MCF 10A (cell line): ENCODE results near the gene RUVBL1. TPM values are rescaled to one million over a fixed set of nuclear protein-coding genes. Genes with fewer than 3 reads are reported as not detected.

ENCODE experiments used
- BruUV-seq: library from RNA; stranded (reverse); fragments of 400-500 nt; replicated peaks from 2 replicates; lab custom pipeline; 2021; lab: Mats Ljungman, UMichigan
- CTCF ChIA-PET: fragments of 300-600 bp; sonication (Branson Sonifier 250); formaldehyde crosslinking; extraction: SDS; loops from one replicate; lab custom pipeline; 2021; ENCODE audit warnings: antibody characterized with exemption, inconsistent platforms; lab: Yijun Ruan, JAX
- POLR2A ChIA-PET: fragments of 300-600, 350-650 bp; sonication (Branson Sonifier 250); formaldehyde crosslinking; extraction: SDS; loops from one replicate; lab custom pipeline; 2020; ENCODE audit warnings: antibody characterized with exemption, inconsistent platforms; lab: Yijun Ruan, JAX
- DNase-seq: peaks from one replicate; pipeline ENCODE4 v3.0.0-alpha.2; 2018; ENCODE audit not compliant: unreplicated experiment
- H3K27ac Mint-ChIP-seq: one replicate; pipeline ENCODE4 v1.8.0; 2022; ENCODE audit warnings: mild to moderate bottlenecking, low read depth, mixed read lengths; ENCODE audit not compliant: unreplicated experiment
- H3K27me3 Mint-ChIP-seq: one replicate; pipeline ENCODE4 v1.8.0; 2022; ENCODE audit warnings: mixed read lengths; ENCODE audit not compliant: insufficient read depth, unreplicated experiment
- H3K36me3 Mint-ChIP-seq: one replicate; pipeline ENCODE4 v1.8.0; 2022; ENCODE audit warnings: mild to moderate bottlenecking, moderate library complexity, mixed read lengths; ENCODE audit not compliant: insufficient read depth, unreplicated experiment
- H3K4me1 Mint-ChIP-seq: one replicate; pipeline ENCODE4 v1.8.0; 2022; ENCODE audit warnings: mixed read lengths; ENCODE audit not compliant: insufficient read depth, unreplicated experiment
- H3K4me3 Mint-ChIP-seq: one replicate; pipeline ENCODE4 v1.8.0; 2022; ENCODE audit warnings: mild to moderate bottlenecking, moderate library complexity, mixed read lengths; ENCODE audit not compliant: unreplicated experiment
- H3K9me3 Mint-ChIP-seq: one replicate; pipeline ENCODE4 v1.8.0; 2022; ENCODE audit warnings: mixed read lengths; ENCODE audit not compliant: unreplicated experiment
- CTCF ChIP-seq: fragments of 200-600 bp; IDR thresholded peaks from one replicate; pipeline ENCODE4 v1.8.0; 2022; ENCODE audit warnings: antibody characterized with exemption, mild to moderate bottlenecking; ENCODE audit not compliant: unreplicated experiment
- intact Hi-C: fragments of 100-400 bp; cut with micrococcal nuclease; formaldehyde crosslinking; loops from 2 replicates; pipeline ENCODE4 v1.14.1; 2022
- total RNA-seq: library from RNA; stranded (reverse); gene quantifications from 2 replicates; pipeline ENCODE4 v1.2.3, GENCODE V29; 2022

Gene RUVBL1
- total RNA-seq, 1 experiment from 2014 or later = 114 TPM

- Mint-ChIP-seq H3K4me1 (peaks cover 14% of the 10 kb centered on the region), H3K27ac (no peak overlapping the region), H3K36me3 (peaks cover 84% of the 10 kb centered on the region), H3K4me3 (no peak overlapping the region), H3K9me3 (no peaks in the 10 kb centered on the region), H3K27me3 (no peaks in the 10 kb centered on the region)
- no peak for TF ChIP-seq CTCF
- ChIA-PET POLR2A (no interaction called here), CTCF (interaction anchor here (2.0 kb wide), 1 partner anchor 12 kb away, joined by 12 read pairs; no protein-coding TSS in a partner anchor)
- no peak for DNase-seq
- BruUV-seq = no TSS peak
- intact Hi-C loops = no loop called here
Observed at GRCh38 chr3:128107834-128108233, 15.8 kb downstream of the RUVBL1 start.

- no peak overlapping the region for H3K4me3 Mint-ChIP-seq
- no peak overlapping the region for H3K27ac Mint-ChIP-seq
- intact Hi-C loops = no loop called here
- BruUV-seq = no TSS peak
- H3K27me3 Mint-ChIP-seq = no peaks in the 10 kb centered on the region
- no peak for DNase-seq
- H3K36me3 Mint-ChIP-seq = peaks cover 90% of the 10 kb centered on the region
- TF ChIP-seq CTCF = no peak
- CTCF ChIA-PET = interaction anchor here (0.7 to 2.7 kb wide), 3 partner anchors 8 to 939 kb away, joined by 3 to 17 read pairs (median 5); no protein-coding TSS in a partner anchor
- POLR2A ChIA-PET = interaction anchor here (2.2 to 2.4 kb wide), 2 partner anchors 9 to 20 kb away, joined by 5 to 7 read pairs; partner anchors contain the start of gene RUVBL1
- H3K9me3 Mint-ChIP-seq = no peaks in the 10 kb centered on the region
- no peaks in the 10 kb centered on the region for H3K4me1 Mint-ChIP-seq
Observed at GRCh38 chr3:128103136-128103676, 20.4 kb downstream of the RUVBL1 start.

GRCh38 chr3:128100638-128101037, 23.0 kb downstream of the RUVBL1 start:
- peaks cover 86% of the 10 kb centered on the region for H3K36me3 Mint-ChIP-seq
- intact Hi-C loops = no loop called here
- H3K4me1 Mint-ChIP-seq = no peaks in the 10 kb centered on the region

GRCh38 chr3:128100161-128100560, 23.5 kb downstream of the RUVBL1 start:
- CTCF ChIA-PET = interaction anchor here (0.6 to 1.4 kb wide), 4 partner anchors 24 to 518 kb away, joined by 3 to 4 read pairs (median 4); no protein-coding TSS in a partner anchor
- no TSS peak for BruUV-seq
- Mint-ChIP-seq H3K36me3 (peaks cover 85% of the 10 kb centered on the region), H3K4me1 (peaks cover 4% of the 10 kb centered on the region), H3K27ac (no peak overlapping the region), H3K4me3 (no peak overlapping the region), H3K27me3 (no peaks in the 10 kb centered on the region), H3K9me3 (no peaks in the 10 kb centered on the region)
- no peak for DNase-seq
- intact Hi-C loops = no loop called here
- POLR2A ChIA-PET = no interaction called here
- no peak for TF ChIP-seq CTCF

More at GRCh38 chr3:128100638-128101037, 23.0 kb downstream of the RUVBL1 start:
- DNase-seq = no peak
- ChIA-PET POLR2A (no interaction called here), CTCF (interaction anchor here (0.6 to 1.4 kb wide), 4 partner anchors 25 to 517 kb away, joined by 3 to 4 read pairs (median 4); no protein-coding TSS in a partner anchor)
- no TSS peak for BruUV-seq
- TF ChIP-seq CTCF = no peak
- Mint-ChIP-seq H3K4me3 (no peak overlapping the region), H3K27me3 (no peaks in the 10 kb centered on the region), H3K9me3 (no peaks in the 10 kb centered on the region), H3K27ac (no peak overlapping the region)
